HepG2 (cell line): ENCODE measurements around the gene GRIFIN.

Source experiments
- CEBPB ChIP-seq: IDR thresholded peaks from 2 replicates; pipeline ENCODE4 v1.6.1; 2011; ENCODE audit warnings: low read depth, low read length, improper control_type of control experiment, borderline replicate concordance
- EP300 ChIP-seq, 3 experiments: sonication (generic) in 1 of 3; formaldehyde crosslinking in 1 of 3; IDR thresholded peaks; 2 replicates each; pipeline versions ENCODE4 v1.5.1 to v1.6.1; 2011 to 2020; ENCODE audit warnings: low read depth in 2 of 3, low read length in 2 of 3, borderline replicate concordance in 1 of 3, improper control_type of control experiment in 1 of 3, mild to moderate bottlenecking in 1 of 3, missing genetic modification reagents in 1 of 3, moderate library complexity in 1 of 3
- GABPB1 ChIP-seq: IDR thresholded peaks from 2 replicates; pipeline ENCODE4 v1.6.1; 2016; ENCODE audit warnings: mild to moderate bottlenecking, missing genetic modification reagents, moderate library complexity, missing compliant biosample characterization
- ZNF567 ChIP-seq: sonication (generic); formaldehyde crosslinking; IDR thresholded peaks from 2 replicates; pipeline ENCODE4 v1.8.1; 2023; ENCODE audit warnings: mild to moderate bottlenecking, missing genetic modification reagents, borderline replicate concordance

- TF ChIP-seq CEBPB (no peak), ZNF567 (CRISPR knock-in tag) (no peak), GABPB1 (CRISPR knock-in tag) (no peak), EP300 (IDR thresholded peaks at IDR 0.05; ENCODE audit: low read depth in 2 of 2, low read length in 2 of 2) (no peak), EP300 (CRISPR knock-in tag; IDR thresholded peaks at IDR 0.05; ENCODE audit: borderline replicate concordance) (no peak)
Measured at GRCh38 chr7:2459674-2460073, 16.5 kb downstream of the GRIFIN start.
